Stomach (tissue), 4 donors: ENCODE data around the gene MLLT10.

Source experiments
- CTCF ChIP-seq, 7 experiments: fragments of 450-650 bp in 4 of 7; fragments of 200-600 bp in 3 of 7; sonication (generic) in 3 of 7; IDR thresholded peaks; one replicate each; pipeline ENCODE4 v1.5.1; 2016 to 2019; ENCODE audit warnings: antibody characterized with exemption in 7 of 7, control low read depth in 2 of 7, mild to moderate bottlenecking in 1 of 7
- EP300 ChIP-seq: sonication (generic); formaldehyde crosslinking; IDR thresholded peaks from one replicate; pipeline ENCODE4 v1.6.1; 2017; ENCODE audit warnings: antibody characterized with exemption
- POLR2A ChIP-seq, 4 donors: fragments of 450-650 bp; IDR thresholded peaks; one replicate each; pipeline ENCODE4 v1.6.1; 2016; ENCODE audit warnings: antibody characterized with exemption in 4 of 4, control low read depth in 2 of 4, mild to moderate bottlenecking in 1 of 4, moderate library complexity in 1 of 4

GRCh38 chr10:21494191-21495001, 39.6 kb upstream of the MLLT10 start:
- TF ChIP-seq POLR2A (IDR thresholded peaks at IDR 0.05), result no peak
- TF ChIP-seq CTCF (IDR thresholded peaks at IDR 0.05), result no peak
- no peak for TF ChIP-seq EP300
